Measurements from ENCODE around the gene SUDS3. TPM values are rescaled to one million over a fixed set of nuclear protein-coding genes. Genes with fewer than 3 reads are reported as not detected.
"Not testable (repeated sequence)": the region's sequence is repeated elsewhere in the genome, so short reads cannot be mapped to it uniquely, and the experiment has no call there.

The SUDS3 gene, protein sequence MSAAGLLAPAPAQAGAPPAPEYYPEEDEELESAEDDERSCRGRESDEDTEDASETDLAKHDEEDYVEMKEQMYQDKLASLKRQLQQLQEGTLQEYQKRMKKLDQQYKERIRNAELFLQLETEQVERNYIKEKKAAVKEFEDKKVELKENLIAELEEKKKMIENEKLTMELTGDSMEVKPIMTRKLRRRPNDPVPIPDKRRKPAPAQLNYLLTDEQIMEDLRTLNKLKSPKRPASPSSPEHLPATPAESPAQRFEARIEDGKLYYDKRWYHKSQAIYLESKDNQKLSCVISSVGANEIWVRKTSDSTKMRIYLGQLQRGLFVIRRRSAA
- total RNA-seq: 40.1 TPM

GRCh38 chr12:118376089-118377020 lies at the start of gene SUDS3:
TSS of gene SUDS3 (plus strand) at chr12:118376555. CDS start at chr12:118376692, 137 bp downstream.
- peak; percentile 94 for DNase-seq (ENCODE audit: low spot score)

DNA sequence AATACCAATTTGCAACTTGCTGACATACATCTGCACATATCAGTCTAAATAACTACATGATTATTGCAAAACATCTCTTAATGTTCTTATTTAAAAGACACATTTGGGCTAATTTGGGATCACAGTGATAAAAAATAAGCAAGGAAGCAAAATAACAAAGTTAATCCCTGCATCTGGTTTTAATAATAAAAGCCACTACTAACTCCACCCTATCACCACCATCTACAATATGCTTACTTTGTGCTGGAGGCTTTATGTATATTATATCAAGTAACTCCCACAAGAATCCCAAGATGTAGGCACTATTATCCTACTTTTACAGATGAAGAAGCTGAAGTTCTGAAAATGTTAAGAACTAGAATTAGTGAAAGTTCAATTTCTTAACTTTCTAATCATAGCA lies 49.4 kb upstream of the SUDS3 start:
- no peak for DNase-seq (ENCODE audit: low spot score)

GRCh38 chr12:118327391-118327790 lies 49.0 kb upstream of the SUDS3 start:
- DNase-seq (ENCODE audit: low spot score): no peak

DNA sequence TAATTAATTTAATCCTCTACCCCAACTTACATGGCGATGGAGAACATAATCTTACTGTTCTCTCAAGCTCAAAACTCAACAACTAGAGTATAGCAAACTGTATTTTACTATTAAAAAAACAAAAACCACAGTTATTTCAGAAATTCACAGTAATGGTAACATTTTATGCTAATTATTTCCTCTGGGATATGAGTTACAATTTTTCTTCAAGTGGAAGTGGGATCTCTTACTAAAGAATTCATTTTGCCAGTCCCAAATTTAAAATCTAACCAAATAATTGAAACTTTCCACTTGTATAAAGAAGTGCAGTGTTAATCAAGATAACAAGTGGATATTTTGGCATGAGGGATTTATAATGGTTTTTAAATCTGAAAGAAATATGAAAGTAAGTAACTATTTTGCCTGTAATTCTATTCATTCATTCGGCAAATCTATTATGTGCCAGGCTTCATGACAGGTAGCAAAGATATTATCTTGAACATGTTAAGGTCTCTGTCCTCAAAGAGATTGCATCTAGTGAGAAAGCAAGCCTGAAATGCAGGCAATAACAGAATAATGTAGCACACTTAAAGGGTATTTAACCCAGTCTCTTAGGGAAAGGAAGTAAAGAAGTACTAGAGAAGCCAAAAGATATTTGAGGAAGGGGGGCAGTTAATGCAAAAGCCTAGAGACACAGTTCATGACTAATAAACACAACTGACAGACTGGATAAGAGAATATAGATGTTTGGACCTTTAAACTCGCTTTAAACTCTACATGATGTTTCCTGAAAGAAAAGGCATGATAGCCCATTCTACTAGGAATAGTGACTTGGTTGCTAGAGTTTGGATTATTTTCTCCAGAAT lies 47.6 kb upstream of the SUDS3 start:
- DNase-seq (ENCODE audit: low spot score): no peak

- DNase-seq (ENCODE audit: low spot score): no peak
These were observed 45.8 kb upstream of the SUDS3 start for GRCh38 chr12:118330421-118331018.

DNA sequence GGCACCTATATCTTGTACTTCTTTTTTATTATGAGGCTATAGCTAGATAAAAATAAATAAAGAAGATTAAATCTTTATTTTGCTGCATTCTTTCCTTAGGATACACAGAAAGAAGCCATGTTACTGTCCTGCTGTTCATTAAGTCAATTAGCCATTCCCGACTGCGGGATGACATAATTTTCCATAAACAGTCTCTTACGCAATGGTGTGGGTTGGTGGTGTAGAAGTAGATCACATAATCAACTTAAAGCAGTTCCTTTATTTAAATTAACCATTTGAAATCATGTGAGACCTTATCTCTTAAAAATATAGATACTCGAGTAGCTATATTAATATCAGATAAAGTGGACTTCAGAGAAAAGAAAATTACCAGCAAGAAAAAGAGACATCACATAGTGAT lies 43.8 kb upstream of the SUDS3 start:
- no peak for DNase-seq (ENCODE audit: low spot score)

DNA sequence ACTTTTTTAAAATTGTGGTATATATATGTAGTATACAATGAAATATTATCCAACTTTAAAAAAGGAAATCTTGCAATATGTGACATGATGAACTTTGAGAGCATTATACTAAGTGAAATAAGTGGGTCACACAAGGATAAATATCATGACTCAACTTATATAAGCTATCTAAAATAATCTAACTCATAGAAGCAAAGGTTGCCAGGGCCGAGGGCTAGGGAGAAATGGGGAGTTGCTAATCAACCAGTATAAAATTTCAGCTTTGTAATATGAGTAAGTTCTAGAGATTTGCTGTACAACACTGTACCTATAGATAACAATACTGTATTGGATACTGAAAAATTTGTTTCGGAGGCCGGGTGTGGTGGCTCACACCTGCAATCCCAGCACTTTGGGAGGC lies 42.1 kb upstream of the SUDS3 start:
- no peak for DNase-seq (ENCODE audit: low spot score)

- no peak for DNase-seq (ENCODE audit: low spot score)
These were observed 41.3 kb upstream of the SUDS3 start for GRCh38 chr12:118334939-118335567.

GRCh38 chr12:118336123-118336522 lies 40.2 kb upstream of the SUDS3 start:
- DNase-seq (ENCODE audit: low spot score): no peak

DNA sequence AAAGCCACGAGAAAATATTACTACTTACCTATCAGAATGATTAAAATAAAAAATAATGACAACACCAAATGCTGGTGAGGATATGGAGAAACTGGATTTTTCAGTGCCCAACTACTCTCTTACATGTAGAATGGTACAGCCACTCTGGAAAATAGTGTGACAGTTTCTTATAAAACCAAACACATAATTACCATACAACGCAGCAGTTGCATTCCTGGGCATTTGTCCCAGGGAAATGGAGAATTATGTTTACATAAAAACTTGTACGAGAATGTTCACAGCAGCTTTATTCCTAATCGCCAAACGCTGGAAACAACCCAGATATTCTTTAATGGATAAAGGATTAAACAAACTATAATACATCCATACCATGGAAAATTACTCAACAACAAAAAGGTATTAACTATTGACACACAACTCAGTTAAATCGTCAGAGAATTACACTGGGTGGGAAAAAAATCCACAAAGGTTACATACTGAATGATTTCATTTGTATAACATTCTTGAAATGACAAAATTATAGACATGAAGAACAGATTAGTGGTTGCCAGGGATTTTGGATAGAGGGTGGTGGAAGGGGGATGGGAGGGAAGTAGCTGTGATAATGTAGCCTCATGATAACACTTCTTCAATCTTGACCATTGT lies 39.0 kb upstream of the SUDS3 start:
- DNase-seq (ENCODE audit: low spot score): no peak

DNA sequence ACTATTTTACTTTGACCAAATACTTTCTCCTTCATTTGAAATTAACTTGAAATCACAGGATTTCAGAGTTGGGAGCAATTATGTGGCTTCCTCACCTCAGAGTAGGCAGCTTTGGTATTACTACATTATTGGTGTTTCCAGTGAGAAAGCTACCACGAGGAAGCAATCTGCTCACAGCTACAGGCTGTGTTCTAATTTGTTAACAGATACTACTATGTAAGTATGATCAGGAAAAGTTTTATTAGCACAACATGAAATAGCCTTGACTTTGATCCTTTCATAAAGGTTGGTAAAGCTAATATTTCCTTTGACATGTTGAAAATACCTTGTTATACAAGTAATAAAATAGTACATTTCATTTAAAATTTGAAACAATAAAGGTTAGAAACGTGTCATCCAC lies 34.3 kb upstream of the SUDS3 start:
- no peak for DNase-seq (ENCODE audit: low spot score)

- DNase-seq (ENCODE audit: low spot score): no peak
These were observed 31.5 kb upstream of the SUDS3 start for GRCh38 chr12:118344829-118345228.

GRCh38 chr12:118345355-118345754 lies 31.0 kb upstream of the SUDS3 start:
- DNase-seq (ENCODE audit: low spot score): no peak

- no peak for DNase-seq (ENCODE audit: low spot score)
These were observed 29.5 kb upstream of the SUDS3 start for GRCh38 chr12:118346895-118347294.

DNA sequence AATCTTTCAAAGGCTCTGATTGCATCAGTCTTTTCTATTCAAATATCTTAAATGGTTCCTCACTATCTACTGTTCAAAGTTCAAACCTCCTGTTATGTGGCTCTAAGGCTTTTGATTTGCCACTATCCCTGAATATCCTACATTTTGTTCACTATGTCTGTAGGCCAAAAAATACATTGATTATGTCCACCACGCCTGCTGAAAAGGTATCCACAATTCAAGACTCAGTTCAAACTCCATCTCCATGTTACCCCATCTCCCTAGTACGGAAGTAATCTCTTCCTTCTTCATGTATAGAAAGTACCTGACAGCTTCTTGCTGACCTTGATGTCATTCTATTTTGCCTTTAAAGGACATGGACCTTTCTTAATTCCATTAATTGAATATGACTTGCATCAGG lies 28.4 kb upstream of the SUDS3 start:
- no peak for DNase-seq (ENCODE audit: low spot score)

DNA sequence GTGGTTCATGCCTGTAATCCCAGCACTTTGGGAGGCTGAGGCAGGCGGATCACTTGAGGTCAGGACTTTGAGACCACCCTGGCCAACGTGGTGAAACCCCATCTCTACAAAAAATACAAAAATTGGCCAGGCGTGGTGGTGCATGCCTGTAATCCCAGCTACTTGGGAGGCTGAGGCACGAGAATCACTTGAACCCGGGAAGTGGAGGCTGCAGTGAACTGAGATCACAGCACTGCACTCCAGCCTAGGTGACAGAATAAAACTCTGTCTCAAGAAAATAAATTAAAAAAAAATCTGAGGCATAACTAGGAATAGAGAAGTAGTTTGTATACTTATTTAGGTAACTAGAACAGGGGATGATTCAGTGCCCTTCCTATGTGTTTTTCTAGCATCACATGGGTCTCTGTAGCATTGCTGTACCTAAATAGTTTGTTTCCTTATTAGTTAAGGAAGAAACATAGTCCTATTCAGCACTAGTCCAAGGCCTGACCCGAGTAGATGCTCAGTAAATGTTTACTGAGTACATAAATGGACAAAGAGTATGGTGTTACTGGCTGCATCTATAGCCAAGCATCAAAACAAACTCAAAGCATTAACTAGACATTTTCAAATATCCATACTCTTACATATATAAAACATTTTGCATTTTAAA lies 25.3 kb upstream of the SUDS3 start:
- DNase-seq (ENCODE audit: low spot score): no peak

DNA sequence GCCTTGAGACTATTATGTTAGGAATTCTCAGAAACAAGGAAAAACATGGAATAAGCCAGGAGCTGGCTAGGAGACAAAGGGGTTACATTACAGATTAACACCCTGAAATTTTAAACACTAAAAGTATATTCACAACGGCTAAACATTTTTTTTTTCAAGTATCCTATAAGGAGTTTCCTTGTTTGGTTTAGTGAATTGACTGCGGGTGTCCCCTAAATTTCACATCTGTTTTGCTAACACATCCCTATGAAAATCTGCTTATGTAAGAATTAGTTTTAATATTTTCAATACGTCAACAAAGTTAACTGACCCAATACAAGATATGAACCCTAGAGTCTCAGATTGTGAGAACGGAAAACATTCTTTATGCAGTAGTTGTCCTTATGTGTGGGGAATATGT lies 22.6 kb upstream of the SUDS3 start:
- DNase-seq (ENCODE audit: low spot score): no peak

DNA sequence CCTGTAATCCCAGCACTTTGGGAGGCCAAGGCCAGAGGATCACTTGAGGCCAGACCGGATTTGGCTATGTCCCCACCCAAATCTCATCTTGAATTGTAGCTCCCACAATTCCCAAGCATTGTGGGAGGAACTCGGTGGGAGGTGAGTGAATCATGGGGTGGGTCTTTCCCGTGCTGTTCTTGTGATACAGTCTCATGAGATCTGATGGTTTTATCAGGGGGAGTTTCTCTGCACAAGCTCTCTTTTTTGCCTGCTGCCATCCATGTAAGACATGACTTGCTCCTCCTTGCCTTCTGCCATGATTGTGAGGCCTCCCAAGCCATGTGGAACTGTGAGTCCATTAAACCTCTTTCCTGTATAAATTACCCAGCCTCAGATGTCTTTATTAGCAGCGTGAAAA lies 21.9 kb upstream of the SUDS3 start:
- not testable (repeated sequence) for DNase-seq (ENCODE audit: low spot score)

- no peak for DNase-seq (ENCODE audit: low spot score)
These were observed 21.5 kb upstream of the SUDS3 start for GRCh38 chr12:118354903-118355302.

DNA sequence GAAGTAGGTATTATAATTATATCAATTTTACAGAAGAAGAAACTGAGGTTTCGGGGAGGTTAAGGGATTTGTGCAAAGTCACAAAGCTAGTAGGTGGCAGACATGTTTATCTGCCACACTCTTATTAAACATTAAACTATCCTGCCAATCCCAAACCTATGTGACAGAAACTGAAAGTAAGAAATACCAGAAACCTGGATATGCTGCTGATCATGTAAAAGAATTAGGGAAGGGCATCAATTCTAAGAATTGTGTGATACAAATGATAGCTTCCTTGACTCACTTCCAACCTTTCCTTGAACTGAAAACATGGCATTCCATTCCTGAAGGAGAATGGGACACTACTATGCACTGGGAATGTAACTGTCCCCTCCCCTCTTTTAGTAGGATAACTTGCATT lies 20.5 kb upstream of the SUDS3 start:
- no peak for DNase-seq (ENCODE audit: low spot score)

Data from ureter (tissue), 1 donor.